ENCODE measurements around the gene SH3BP5.

DNA sequence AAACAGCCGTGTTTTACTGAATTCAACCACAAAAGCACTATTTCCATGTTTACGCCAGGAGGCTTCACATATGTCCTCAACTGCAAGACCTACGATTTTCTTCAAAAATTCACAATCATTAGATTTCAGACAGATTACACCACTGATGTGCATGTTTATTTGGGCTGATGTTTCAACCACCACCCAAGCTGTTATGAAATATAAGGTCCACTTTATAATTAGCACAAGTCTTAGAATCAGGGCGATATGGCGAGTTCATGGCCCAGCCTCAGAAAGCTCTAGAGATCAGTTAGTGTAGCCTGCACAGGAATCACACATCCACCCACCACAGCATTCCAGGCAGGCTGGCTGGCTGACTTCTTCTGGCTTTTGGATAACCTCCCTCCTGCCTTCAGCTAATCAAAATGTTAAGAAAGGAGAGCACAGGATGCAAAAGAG is 15.4 kb downstream of the SH3BP5 start:
- TF ChIP-seq, protein P1, sequence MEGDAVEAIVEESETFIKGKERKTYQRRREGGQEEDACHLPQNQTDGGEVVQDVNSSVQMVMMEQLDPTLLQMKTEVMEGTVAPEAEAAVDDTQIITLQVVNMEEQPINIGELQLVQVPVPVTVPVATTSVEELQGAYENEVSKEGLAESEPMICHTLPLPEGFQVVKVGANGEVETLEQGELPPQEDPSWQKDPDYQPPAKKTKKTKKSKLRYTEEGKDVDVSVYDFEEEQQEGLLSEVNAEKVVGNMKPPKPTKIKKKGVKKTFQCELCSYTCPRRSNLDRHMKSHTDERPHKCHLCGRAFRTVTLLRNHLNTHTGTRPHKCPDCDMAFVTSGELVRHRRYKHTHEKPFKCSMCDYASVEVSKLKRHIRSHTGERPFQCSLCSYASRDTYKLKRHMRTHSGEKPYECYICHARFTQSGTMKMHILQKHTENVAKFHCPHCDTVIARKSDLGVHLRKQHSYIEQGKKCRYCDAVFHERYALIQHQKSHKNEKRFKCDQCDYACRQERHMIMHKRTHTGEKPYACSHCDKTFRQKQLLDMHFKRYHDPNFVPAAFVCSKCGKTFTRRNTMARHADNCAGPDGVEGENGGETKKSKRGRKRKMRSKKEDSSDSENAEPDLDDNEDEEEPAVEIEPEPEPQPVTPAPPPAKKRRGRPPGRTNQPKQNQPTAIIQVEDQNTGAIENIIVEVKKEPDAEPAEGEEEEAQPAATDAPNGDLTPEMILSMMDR (conservative IDR thresholded peaks at IDR 0.05; ENCODE audit: low read depth, low read length): no peak
- TF ChIP-seq EZH2 (IDR thresholded peaks at IDR 0.05; ENCODE audit: borderline replicate concordance, low read depth, low read length, poor library complexity, severe bottlenecking): no peak
